ENCODE measurements around the gene TPM4. TPM values are rescaled to one million over a fixed set of nuclear protein-coding genes. Genes with fewer than 3 reads are reported as not detected.

TPM4 gene
- total and polyA plus RNA-seq, 11 donors, result 49.2 to 260 (median 92.1) TPM

DNA sequence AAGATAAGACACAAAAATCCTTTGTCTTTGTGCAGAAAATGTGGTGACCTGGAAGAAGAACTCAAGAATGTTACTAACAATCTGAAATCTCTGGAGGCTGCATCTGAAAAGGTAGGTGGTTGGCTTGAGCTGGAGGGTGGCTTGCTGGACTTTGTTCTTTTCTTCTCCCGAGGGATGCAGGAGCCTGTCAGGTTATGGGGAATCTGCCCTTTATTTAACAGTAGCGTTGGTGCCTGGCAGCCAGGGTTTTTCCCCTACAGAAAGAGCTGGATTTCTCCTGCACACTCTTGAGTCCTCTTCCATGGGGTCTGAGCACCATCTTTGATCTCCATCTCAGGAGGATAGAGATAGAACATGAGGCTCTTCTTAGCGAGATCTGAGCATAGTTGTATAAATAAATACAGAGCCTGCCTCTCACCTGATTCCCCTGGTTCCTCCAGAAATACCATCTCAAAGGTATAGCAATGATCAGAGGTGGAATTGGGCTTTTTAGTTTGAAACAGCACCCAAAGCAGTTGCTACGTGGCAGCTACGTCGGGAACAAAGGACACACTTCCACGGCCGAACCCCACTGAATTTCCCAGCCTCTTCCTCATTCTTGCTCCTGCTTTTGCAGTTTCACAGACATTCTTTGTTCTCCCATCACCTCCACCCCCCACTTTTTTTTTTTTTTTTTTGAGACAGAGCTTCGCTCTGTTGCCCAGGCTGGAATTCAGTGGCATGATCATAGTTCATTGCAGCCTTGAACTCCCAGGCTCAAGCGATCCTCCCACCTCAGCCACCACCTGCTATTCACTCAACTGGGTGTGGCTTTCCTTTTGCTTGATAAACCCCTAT is 12.9 kb downstream of the TPM4 start:
- intact Hi-C loops (cut with DNase I), result no loop called here
- Histone ChIP-seq H3K36me3 (peaks cover 4 to 100% (median 100%) of the 10 kb centered on the region in 9 donors), H3K27ac (peak overlapping the region in 1 of 12 donors; percentile 100), H3K27me3 (no peaks in the 10 kb centered on the region), H3K4me3 (no peak overlapping the region), H3K4me1 (peaks cover 0 to 43% (median 12%) of the 10 kb centered on the region in 12 donors), H3K9me3 (no peaks in the 10 kb centered on the region)
- WGBS, 4 donors, result 74 to 79% (median 77%) methylated on average over 10 of the region's 10 CpGs
- no peak for DNase-seq
- no peak for TF ChIP-seq CTCF (IDR thresholded peaks at IDR 0.05)
- TF ChIP-seq POLR2A (IDR thresholded peaks at IDR 0.05), result no peak
- no peak for ATAC-seq

DNA sequence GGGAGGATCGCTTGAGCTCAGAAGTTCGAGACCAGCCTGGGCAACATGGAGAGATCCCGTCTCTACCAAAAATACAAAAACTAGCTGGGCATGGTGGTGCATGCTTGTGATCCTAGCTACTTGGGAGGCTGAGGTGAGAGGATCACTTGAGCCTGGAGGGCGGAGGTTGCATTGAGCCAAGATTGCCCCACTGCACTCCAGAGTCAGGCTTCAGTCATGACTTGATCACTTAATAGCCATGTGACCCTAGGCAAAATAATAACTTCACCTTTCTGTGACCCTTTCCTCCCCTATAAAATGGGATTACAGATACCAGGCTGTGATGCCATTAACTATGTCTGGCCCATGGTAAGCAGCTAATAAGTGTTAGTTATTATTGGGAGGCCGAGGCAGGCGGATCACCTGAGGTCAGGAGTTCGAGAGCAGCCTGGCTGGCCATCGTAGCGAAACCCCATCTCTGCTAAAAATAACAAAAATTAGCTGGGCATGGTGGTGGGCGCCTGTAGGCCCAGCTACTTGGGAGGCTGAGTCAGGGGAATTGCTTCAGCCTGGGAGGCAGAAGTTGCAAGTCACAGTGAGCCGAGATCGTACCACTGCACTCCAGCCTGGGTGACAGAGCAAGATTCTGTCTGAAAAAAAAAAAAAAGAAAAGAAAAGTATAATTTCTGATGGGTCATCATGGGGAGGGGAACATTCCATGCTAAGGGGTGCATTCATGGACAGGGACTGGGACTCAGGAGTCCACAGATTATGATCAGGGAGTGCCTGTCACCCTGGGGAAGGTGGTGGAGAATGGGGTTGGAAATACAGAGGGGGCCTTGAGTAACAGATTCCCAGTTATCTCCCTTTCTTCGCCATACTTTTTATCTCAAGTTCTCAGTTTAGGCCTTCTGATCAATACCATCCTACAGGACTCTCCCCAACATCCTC is 15.5 kb downstream of the TPM4 start:
- no peak for TF ChIP-seq POLR2A (IDR thresholded peaks at IDR 0.05)
- TF ChIP-seq CTCF (IDR thresholded peaks at IDR 0.05), result no peak
- 95 to 98% (median 96%) methylated on average over 13 of the region's 13 CpGs for WGBS, 4 donors
- H3K4me1 ChIP-seq, result peaks cover 0 to 17% (median 3%) of the 10 kb centered on the region in 12 donors

GRCh38 chr19:16094360-16095070 is 18.2 kb downstream of the TPM4 start:
- Histone ChIP-seq H3K4me1 (peaks cover 0 to 7% (median 0%) of the 10 kb centered on the region in 12 donors), H3K4me3 (no peak overlapping the region), H3K9me3 (no peaks in the 10 kb centered on the region), H3K36me3 (peaks cover 0 to 100% (median 98%) of the 10 kb centered on the region in 9 donors), H3K27ac (peak overlapping the region in 5 of 12 donors; percentile 22 to 65 (median 40)), H3K27me3 (no peaks in the 10 kb centered on the region)
- no peak for DNase-seq
- ATAC-seq, result peak in 1 of 4 donors; percentile 9
- 80 to 82% (median 80%) methylated on average over 10 of the region's 10 CpGs for WGBS, 4 donors
- intact Hi-C loops (cut with DNase I), result loop anchor here in 1 of 10 donors (5.0 kb wide), 1 partner anchor 52 kb away; no protein-coding TSS in a partner anchor
- TF ChIP-seq CTCF (IDR thresholded peaks at IDR 0.05) (no peak), POLR2A (IDR thresholded peaks at IDR 0.05) (no peak)

More for the DNA sequence above, 15.5 kb downstream of the TPM4 start:
- Histone ChIP-seq H3K4me3 (no peak overlapping the region), H3K36me3 (peaks cover 0 to 100% (median 100%) of the 10 kb centered on the region in 9 donors), H3K27ac (peak overlapping the region in 1 of 12 donors; percentile 100), H3K9me3 (no peaks in the 10 kb centered on the region), H3K27me3 (no peaks in the 10 kb centered on the region)
- DNase-seq (no peak), ATAC-seq (no peak)
- intact Hi-C loops (cut with DNase I), result loop anchor here in 1 of 10 donors (2.0 kb wide), 1 partner anchor 25 kb away; no protein-coding TSS in a partner anchor

Measured in heart left ventricle (tissue), 16 donors.